ENCODE results near the gene TMEM131.

DNA sequence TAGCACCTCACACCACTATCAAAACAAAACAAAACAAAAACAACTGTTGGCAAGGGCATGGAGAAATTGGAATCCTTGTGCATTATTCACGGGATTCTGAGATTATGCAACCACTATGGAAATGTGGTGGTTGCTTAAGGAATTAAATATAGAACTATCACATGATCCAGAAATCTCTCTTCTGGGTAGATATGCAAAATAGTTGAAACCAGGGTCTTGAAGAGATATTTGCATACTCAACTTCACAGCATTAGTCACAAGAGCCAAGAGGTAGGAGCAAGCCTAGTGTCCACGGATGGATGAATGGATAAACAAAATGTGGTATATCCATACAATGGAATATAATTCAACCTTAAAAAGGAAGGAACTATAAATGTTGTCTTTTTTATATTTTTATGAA lies 7.0 kb downstream of the TMEM131 start:
- TF ChIP-seq CTCF (IDR thresholded peaks at IDR 0.05; ENCODE audit: insufficient read depth, low read length) (no peak), SPI1 (IDR thresholded peaks at IDR 0.05; ENCODE audit: borderline replicate concordance, low read depth) (no peak)

Data from HL-60 (cell line).